Adrenal gland (tissue), 12 donors: ENCODE data around the gene LIMS1. TPM values are rescaled to one million over a fixed set of nuclear protein-coding genes. Genes with fewer than 3 reads are reported as not detected.

ENCODE experiments used
- DNase-seq, 7 donors: peaks; one replicate each; pipeline ENCODE4 v3.0.0-alpha.2; 2019 to 2020
- H3K27ac ChIP-seq, 5 donors: fragments of 200-600 bp; sonication (generic) in 4 of 5; 1 replicate in 3 of 5; 2 replicates in 2 of 5; pipeline versions ENCODE4 v1.5.1 to v1.8.0; 2016 to 2020; ENCODE audit warnings: mild to moderate bottlenecking in 1 of 5
- H3K27me3 ChIP-seq: fragments of 200-600 bp; 2 replicates; pipeline ENCODE4 v1.8.0; 2021
- H3K36me3 ChIP-seq, 2 donors: fragments of 200-600 bp; replicated peaks in 1 of 2; 1 replicate in 1 of 2; 2 replicates in 1 of 2; pipeline versions ENCODE4 v1.5.1 to v1.8.0; 2018 to 2022
- H3K4me1 ChIP-seq, 2 donors: fragments of 200-600 bp; replicated peaks in 1 of 2; 1 replicate in 1 of 2; 2 replicates in 1 of 2; pipeline versions ENCODE4 v1.5.1 to v1.8.0; 2018 to 2021
- H3K4me3 ChIP-seq, 4 donors: fragments of 200-600 bp; sonication (generic) in 3 of 4; one replicate each; pipeline ENCODE4 v1.5.1; 2016 to 2018
- H3K9me3 ChIP-seq, 3 donors: fragments of 200-600 bp; sonication (generic) in 1 of 3; replicated peaks in 1 of 3; 1 replicate in 2 of 3; 2 replicates in 1 of 3; pipeline versions ENCODE4 v1.5.1 to v1.8.0; 2016 to 2021
- POLR2A ChIP-seq, 2 donors: fragments of 450-650 bp; IDR thresholded peaks; one replicate each; pipeline ENCODE4 v1.6.1; 2017; ENCODE audit warnings: antibody characterized with exemption in 2 of 2, mild to moderate bottlenecking in 2 of 2, moderate library complexity in 1 of 2
- WGBS, 4 donors: extraction: QIAGEN DNeasy Blood & Tissue Kit in 2 of 4; methylation state at CpG; one replicate each; pipeline versions ENCODE4 v1.1.5 to v1.1.7; 2013 to 2017; 5-methylcytosine and 5-hydroxymethylcytosine counted together
- intact Hi-C, 2 donors: fragments of 100-400 bp; cut with DNase I; formaldehyde crosslinking; loops; one replicate each; pipeline versions ENCODE4 v1.14.1 to v1.15.0; 2022 to 2023
- polyA plus RNA-seq, 3 donors: library from polyadenylated mRNA; stranded (reverse); fragments of 200-250 nt in 2 of 3; fragments of 350-450 nt in 1 of 3; fragmentation: Illumina TruSeq in 1 of 3; extraction: RNeasy Lipid Tissue Mini Kit (QIAGEN cat#74804) in 1 of 3; gene quantifications; one replicate each; pipeline ENCODE4 v1.2.3, GENCODE V29; 2013 to 2014
- total RNA-seq, 9 donors: library from RNA; depleted of rRNA in 4 of 9; stranded (reverse); fragments of >200 nt in 4 of 9; fragments of 120-200 nt in 1 of 9; fragmentation: NEBNext Ultra II Directional in 1 of 9; extraction: Animal tissue kit (Norgen Biotek cat#: 25700) in 1 of 9; gene quantifications; one replicate each; pipeline versions ENCODE4 v1.1.0 to v1.2.4, GENCODE V29; 2013 to 2023
- TF ChIP-seq, protein P1 (sequence below), 6 experiments: fragments of 450-650 bp in 4 of 6; fragments of 200-600 bp in 2 of 6; sonication (generic) in 1 of 6; IDR thresholded peaks; 1 replicate in 5 of 6; 2 replicates in 1 of 6; pipeline versions ENCODE4 v1.5.1 to v1.8.0; 2016 to 2021; ENCODE audit warnings: antibody characterized with exemption in 6 of 6, mild to moderate bottlenecking in 2 of 6, moderate library complexity in 1 of 6
- donor health status: healthy with polysubstance abuse.
- donor health status: Bipolar disorder and iron deficiency.
- donor health status: DM: yes; HTN: yes; CAD: no.
- donor health status: DM: no; HTN: no; CAD: no.
- donor health status: DM: no; HTN: no; CAD: no.
- donor health status: DM: yes; HTN: yes; CAD: no.

LIMS1 gene
- total and polyA plus RNA-seq, 12 donors: 33.5 to 182 (median 111) TPM

DNA sequence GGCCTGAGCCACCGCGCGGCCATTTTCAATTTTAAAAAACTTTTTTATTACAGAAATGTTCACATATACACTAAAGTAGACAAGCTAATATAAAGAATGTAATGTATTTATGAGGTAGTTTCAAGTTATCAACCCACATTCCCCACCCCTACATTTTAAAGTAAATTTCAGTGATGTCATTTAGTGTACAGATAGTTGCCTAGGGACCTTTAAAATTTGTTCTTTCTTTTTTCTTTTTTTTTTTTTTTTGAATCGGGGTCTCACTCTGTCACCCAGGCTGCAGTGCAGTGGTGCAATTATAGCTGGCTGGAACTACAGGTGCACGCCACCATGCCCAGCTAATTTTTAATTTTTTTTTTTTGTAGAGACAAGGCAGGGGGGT, 2.6 kb upstream of the LIMS1 start:
- Histone ChIP-seq H3K9me3 (no peaks in the 10 kb centered on the region), H3K27me3 (no peaks in the 10 kb centered on the region), H3K27ac (no peak overlapping the region), H3K36me3 (no peaks in the 10 kb centered on the region), H3K4me1 (peaks cover 8 to 22% of the 10 kb centered on the region in 2 donors), H3K4me3 (no peak overlapping the region)
- TF ChIP-seq, protein P1, sequence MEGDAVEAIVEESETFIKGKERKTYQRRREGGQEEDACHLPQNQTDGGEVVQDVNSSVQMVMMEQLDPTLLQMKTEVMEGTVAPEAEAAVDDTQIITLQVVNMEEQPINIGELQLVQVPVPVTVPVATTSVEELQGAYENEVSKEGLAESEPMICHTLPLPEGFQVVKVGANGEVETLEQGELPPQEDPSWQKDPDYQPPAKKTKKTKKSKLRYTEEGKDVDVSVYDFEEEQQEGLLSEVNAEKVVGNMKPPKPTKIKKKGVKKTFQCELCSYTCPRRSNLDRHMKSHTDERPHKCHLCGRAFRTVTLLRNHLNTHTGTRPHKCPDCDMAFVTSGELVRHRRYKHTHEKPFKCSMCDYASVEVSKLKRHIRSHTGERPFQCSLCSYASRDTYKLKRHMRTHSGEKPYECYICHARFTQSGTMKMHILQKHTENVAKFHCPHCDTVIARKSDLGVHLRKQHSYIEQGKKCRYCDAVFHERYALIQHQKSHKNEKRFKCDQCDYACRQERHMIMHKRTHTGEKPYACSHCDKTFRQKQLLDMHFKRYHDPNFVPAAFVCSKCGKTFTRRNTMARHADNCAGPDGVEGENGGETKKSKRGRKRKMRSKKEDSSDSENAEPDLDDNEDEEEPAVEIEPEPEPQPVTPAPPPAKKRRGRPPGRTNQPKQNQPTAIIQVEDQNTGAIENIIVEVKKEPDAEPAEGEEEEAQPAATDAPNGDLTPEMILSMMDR (IDR thresholded peaks at IDR 0.05): no peak
- no peak for TF ChIP-seq POLR2A (IDR thresholded peaks at IDR 0.05)
- intact Hi-C loops: loop anchor here (10.0 kb wide), 1 partner anchor 53 kb away; no protein-coding TSS in a partner anchor
- 88 to 98% (median 96%) methylated on average over 5 of the region's 5 CpGs for WGBS, 4 donors
- no peak for DNase-seq

DNA sequence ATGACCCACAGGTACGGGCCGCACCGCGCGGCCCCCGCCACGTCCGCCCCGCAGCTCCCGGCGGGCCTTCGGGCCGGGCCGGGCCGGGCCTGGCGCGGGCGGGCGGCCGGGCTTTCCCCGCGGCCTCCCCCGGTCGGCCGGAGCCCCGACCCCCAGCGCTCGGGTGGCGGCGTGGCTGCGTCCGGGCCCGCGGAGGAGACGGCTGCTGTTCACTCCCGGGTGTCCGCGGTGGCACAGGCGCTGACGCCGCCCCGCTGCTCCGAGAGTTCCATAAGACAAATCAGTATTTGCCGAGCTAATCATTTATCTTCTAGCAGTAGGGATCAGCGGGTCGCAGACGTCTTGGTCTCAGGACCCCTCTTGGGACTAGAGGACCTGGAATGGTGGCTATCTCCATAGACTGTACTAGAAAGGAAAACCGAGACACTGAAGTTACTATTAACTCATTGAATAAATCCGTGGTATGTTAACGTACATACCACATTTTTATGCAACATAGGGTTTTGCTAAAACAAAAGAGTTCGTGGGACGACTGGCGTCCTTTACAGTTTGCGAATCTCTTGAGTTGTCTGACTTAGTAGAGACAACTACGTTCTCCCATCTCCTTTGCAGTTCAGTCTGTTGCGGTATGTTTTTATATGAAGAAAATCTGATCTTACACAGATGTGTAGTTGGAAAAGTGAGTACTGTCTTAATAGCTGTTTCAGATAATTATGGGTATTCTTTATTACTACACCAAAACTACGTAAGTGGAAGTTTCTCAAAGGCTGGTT, 500 bp downstream of the LIMS1 start:
- H3K27ac ChIP-seq: peak overlapping the region; percentile 55 to 98 (median 95)
- peak overlapping the region in 3 of 4 donors; percentile 40 to 81 (median 58) for H3K4me3 ChIP-seq
- H3K36me3 ChIP-seq: no peaks in the 10 kb centered on the region
- WGBS, 4 donors: 0 to 3% (median 2%) methylated on average over 14 to 57 of the region's 57 CpGs
- DNase-seq: peak in 6 of 7 donors; percentile 47 to 69 (median 54)
- H3K27me3 ChIP-seq: no peaks in the 10 kb centered on the region
- intact Hi-C loops: loop anchor here (10.0 kb wide), 1 partner anchor 50 kb away; no protein-coding TSS in a partner anchor
- H3K4me1 ChIP-seq: peaks cover 8 to 31% of the 10 kb centered on the region in 2 donors
- H3K9me3 ChIP-seq: no peaks in the 10 kb centered on the region
- TF ChIP-seq POLR2A (IDR thresholded peaks at IDR 0.05): peak in 1 of 2 donors; percentile 25
- TF ChIP-seq, protein P1 (IDR thresholded peaks at IDR 0.05): no peak

DNA sequence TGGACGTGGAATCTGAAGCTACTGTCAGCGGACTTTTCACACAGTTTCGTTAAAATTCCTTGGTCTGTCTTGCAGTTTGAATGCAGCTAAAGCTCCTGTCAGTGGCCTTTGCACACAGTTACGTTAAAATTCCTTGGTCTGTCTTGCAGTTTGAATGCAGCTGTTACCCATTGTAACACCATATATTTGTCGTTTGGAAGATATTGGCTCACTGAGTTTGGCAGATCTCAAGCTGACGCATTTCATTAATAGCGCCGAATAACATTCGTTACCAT, 1.0 kb downstream of the LIMS1 start:
- TF ChIP-seq, protein P1 (IDR thresholded peaks at IDR 0.05): no peak
- no peak for TF ChIP-seq POLR2A (IDR thresholded peaks at IDR 0.05)
- intact Hi-C loops: loop anchor here (10.0 kb wide), 1 partner anchor 50 kb away; no protein-coding TSS in a partner anchor
- Histone ChIP-seq H3K9me3 (no peaks in the 10 kb centered on the region), H3K4me3 (peak overlapping the region in 2 of 4 donors; percentile 58 to 81), H3K4me1 (peaks cover 8 to 31% of the 10 kb centered on the region in 2 donors), H3K27me3 (no peaks in the 10 kb centered on the region), H3K27ac (peak overlapping the region in 4 of 5 donors; percentile 59 to 98 (median 95)), H3K36me3 (no peaks in the 10 kb centered on the region)
- 11 to 26% (median 16%) methylated on average over 9 of the region's 9 CpGs for WGBS, 4 donors
- DNase-seq: no peak

DNA sequence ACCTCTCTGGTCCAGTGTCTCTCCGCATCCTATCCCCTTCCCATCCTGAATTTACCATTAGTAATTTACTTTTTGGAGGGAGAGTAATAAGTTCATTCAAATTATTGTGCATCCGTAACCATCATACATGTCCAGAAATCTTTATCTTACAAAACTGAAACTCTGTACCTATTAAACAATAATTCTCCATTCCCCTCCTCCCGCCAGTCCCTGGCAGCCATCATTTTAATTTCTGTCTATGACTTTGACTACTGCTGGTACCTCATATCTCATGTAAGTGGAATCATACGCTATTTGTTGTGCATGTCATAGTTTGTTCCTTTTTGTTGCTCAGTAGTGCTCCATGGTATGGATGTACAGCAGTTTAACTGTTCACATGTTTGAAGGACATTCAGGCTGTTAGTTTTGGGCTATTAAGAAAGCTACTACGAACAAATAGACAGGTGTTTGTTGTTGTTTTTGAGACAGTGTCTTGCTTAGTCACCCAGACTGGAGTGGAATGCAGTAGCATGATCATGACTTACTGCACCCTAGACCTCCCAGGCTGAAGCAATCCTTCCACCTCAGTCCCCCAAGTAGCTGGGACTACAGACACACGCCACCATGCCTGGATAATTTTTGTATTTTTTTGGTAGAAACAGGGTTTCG, 2.0 kb downstream of the LIMS1 start:
- DNase-seq: no peak
- WGBS, 4 donors: 82 to 89% (median 86%) methylated on average over 6 to 7 of the region's 7 CpGs
- peaks cover 8 to 31% of the 10 kb centered on the region in 2 donors for H3K4me1 ChIP-seq
- TF ChIP-seq, protein P1 (IDR thresholded peaks at IDR 0.05): no peak
- no peak for TF ChIP-seq POLR2A (IDR thresholded peaks at IDR 0.05)
- H3K4me3 ChIP-seq: peak overlapping the region in 1 of 4 donors; percentile 58
- H3K27me3 ChIP-seq: no peaks in the 10 kb centered on the region
- intact Hi-C loops: loop anchor here (10.0 kb wide), 1 partner anchor 49 kb away; no protein-coding TSS in a partner anchor
- no peaks in the 10 kb centered on the region for H3K36me3 ChIP-seq
- H3K27ac ChIP-seq: no peak overlapping the region
- H3K9me3 ChIP-seq: no peaks in the 10 kb centered on the region
